K562 (cell line): ENCODE results near the gene GATA6. TPM values are rescaled to one million over a fixed set of nuclear protein-coding genes. Genes with fewer than 3 reads are reported as not detected.

Experiments
- ATAC-seq: fragments of 200-7000 bp; cut with Tn5 transposase; 3 replicates; pipeline ENCODE4 v1.9.1; 2020; ENCODE audit warnings: moderate library complexity
- BruUV-seq: library from RNA; stranded (reverse); fragments of 400-500 nt; replicated peaks from 2 replicates; lab custom pipeline; 2021; lab: Mats Ljungman, UMichigan
- CTCF ChIA-PET: fragments of 300-600 bp; formaldehyde crosslinking; extraction: SDS; loops from one replicate; lab custom pipeline; 2021; ENCODE audit warnings: low intra/inter-chr PET ratio; lab: Yijun Ruan, JAX
- POLR2A ChIA-PET: fragments of 300-600, 350-650 bp; sonication (Branson Sonifier 250); formaldehyde crosslinking; extraction: SDS; loops from one replicate; lab custom pipeline; 2021; ENCODE audit warnings: antibody characterized with exemption, inconsistent platforms; lab: Yijun Ruan, JAX
- DNase-seq, 4 experiments: peaks; one replicate each; pipeline versions ENCODE4 v3.0.0 to v3.0.0-alpha.2; 2011 to 2018; ENCODE audit warnings: low spot score in 3 of 4, mixed read lengths in 3 of 4; ENCODE audit errors: extremely low read depth in 1 of 4
- FAIRE-seq: peaks from 2 replicates; lab custom pipeline; 2011; peaks lifted over from hg19 to GRCh38; lab: Jason Lieb, UNC
- H2AFZ ChIP-seq: 2 replicates; pipeline ENCODE4 v1.6.0; 2011; ENCODE audit warnings: low read depth, low read length, control low read depth, inconsistent platforms
- H3K27ac ChIP-seq: fragments of 200-600 bp; 3 replicates; pipeline ENCODE4 v1.8.0; 2011; ENCODE audit warnings: low read depth, mild to moderate bottlenecking, control low read depth, inconsistent platforms, low read length, moderate library complexity, mixed read lengths; ENCODE audit errors: extremely low read depth
- H3K27me3 ChIP-seq, 2 experiments: fragments of 300-600 bp in 1 of 2; 2 replicates in 1 of 2; 3 replicates in 1 of 2; pipeline versions ENCODE4 v1.6.0 to v1.8.0; 2011; ENCODE audit warnings: inconsistent platforms in 2 of 2, low read length in 2 of 2, mild to moderate bottlenecking in 1 of 2, mixed read lengths in 1 of 2, moderate library complexity in 1 of 2; ENCODE audit not compliant: control insufficient read depth in 2 of 2, insufficient read depth in 2 of 2
- H3K36me3 ChIP-seq: fragments of 300-600 bp; 3 replicates; pipeline ENCODE4 v1.8.0; 2011; ENCODE audit warnings: mild to moderate bottlenecking, low read length, inconsistent platforms; ENCODE audit not compliant: control insufficient read depth, insufficient read depth
- H3K4me1 ChIP-seq, 2 experiments: fragments of 200-600 bp in 1 of 2; replicated peaks in 1 of 2; 2 replicates in 1 of 2; 3 replicates in 1 of 2; pipeline versions ENCODE4 v1.5.1 to v1.8.0; 2011; ENCODE audit warnings: inconsistent platforms in 2 of 2, low read length in 2 of 2, mild to moderate bottlenecking in 1 of 2, mixed read lengths in 1 of 2, moderate library complexity in 1 of 2; ENCODE audit not compliant: control insufficient read depth in 2 of 2, insufficient read depth in 2 of 2
- H3K4me2 ChIP-seq: 2 replicates; pipeline ENCODE4 v1.6.1; 2011; ENCODE audit warnings: low read length, control low read depth, inconsistent platforms, mixed read lengths; ENCODE audit not compliant: insufficient read depth
- H3K4me3 ChIP-seq: fragments of 200-600 bp; sonication (generic), shearing (Covaris generic); 2 replicates; pipeline ENCODE4 v1.5.1; 2016; ENCODE audit warnings: control low read depth, inconsistent platforms
- H3K79me2 ChIP-seq: fragments of 200-600 bp; 3 replicates; pipeline ENCODE4 v1.8.0; 2011; ENCODE audit warnings: low read length, inconsistent platforms; ENCODE audit not compliant: control insufficient read depth, insufficient read depth
- H3K9ac ChIP-seq, 2 experiments: 2 replicates each; pipeline versions ENCODE4 v1.6.0 to v1.6.1; 2011; ENCODE audit warnings: low read depth in 2 of 2, low read length in 2 of 2, control low read depth in 1 of 2, inconsistent platforms in 1 of 2, mild to moderate bottlenecking in 1 of 2, mixed read lengths in 1 of 2; ENCODE audit not compliant: insufficient read depth in 1 of 2
- H3K9me1 ChIP-seq: one replicate; pipeline ENCODE4 v1.6.0; 2011; ENCODE audit warnings: inconsistent platforms, mild to moderate bottlenecking, low read length, moderate library complexity; ENCODE audit not compliant: control insufficient read depth, insufficient read depth
- H3K9me3 ChIP-seq: replicated peaks from 2 replicates; pipeline ENCODE4 v1.5.1; 2011; ENCODE audit warnings: low read depth, low read length, inconsistent platforms; ENCODE audit not compliant: control insufficient read depth, insufficient read depth
- H4K20me1 ChIP-seq: replicated peaks from 2 replicates; pipeline ENCODE4 v1.6.1; 2011; ENCODE audit warnings: low read length, inconsistent platforms, mixed read lengths; ENCODE audit not compliant: control insufficient read depth, insufficient read depth
- DLX4 ChIP-seq: fragments of 250-450 bp; sonication (Bioruptor Pico); IDR thresholded peaks from 2 replicates; pipeline ENCODE4 v1.6.1; 2021; ENCODE audit warnings: mild to moderate bottlenecking
- FOS ChIP-seq: IDR thresholded peaks from 3 replicates; pipeline ENCODE4 v1.6.1; 2011; ENCODE audit not compliant: insufficient read length; ENCODE audit errors: extremely low read depth
- FOXA1 ChIP-seq: fragments of 450-650 bp; IDR thresholded peaks from 2 replicates; pipeline ENCODE4 v1.6.1; 2016; ENCODE audit warnings: mild to moderate bottlenecking, borderline replicate concordance
- GMEB1 ChIP-seq: fragments of 250-450 bp; sonication (Bioruptor Pico); IDR thresholded peaks from 2 replicates; pipeline ENCODE4 v1.4.0; 2020; ENCODE audit warnings: mild to moderate bottlenecking
- HDAC3 ChIP-seq: fragments of 450-650 bp; IDR thresholded peaks from 2 replicates; pipeline ENCODE4 v1.6.1; 2018; ENCODE audit warnings: borderline replicate concordance, mild to moderate bottlenecking, moderate library complexity; ENCODE audit not compliant: partially characterized antibody
- HNRNPLL ChIP-seq: fragments of 200-400 bp; formaldehyde crosslinking; IDR thresholded peaks from 2 replicates; pipeline ENCODE4 v1.6.1; 2017; ENCODE audit warnings: low read length, low read depth, mild to moderate bottlenecking; ENCODE audit not compliant: poor library complexity, severe bottlenecking
- POLR2H ChIP-seq: IDR thresholded peaks from 2 replicates; pipeline ENCODE4 v1.6.1; 2016; ENCODE audit warnings: missing genetic modification characterization, low read depth, mild to moderate bottlenecking, control low read depth, missing compliant biosample characterization, moderate library complexity
- RAD21 ChIP-seq, 2 experiments: fragments of 250-450 bp in 1 of 2; fragments of 450-650 bp in 1 of 2; sonication (Bioruptor Pico) in 1 of 2; formaldehyde crosslinking in 1 of 2; IDR thresholded peaks in 1 of 2; conservative IDR thresholded peaks in 1 of 2; 2 replicates each; pipeline versions ENCODE4 v1.4.0 to v1.8.0; 2020 to 2022; ENCODE audit warnings: mild to moderate bottlenecking in 2 of 2, moderate library complexity in 1 of 2
- SMAD3 ChIP-seq: fragments of 450-650 bp; formaldehyde crosslinking; conservative IDR thresholded peaks from 2 replicates; pipeline ENCODE4 v1.4.0; 2020; ENCODE audit warnings: mild to moderate bottlenecking
- TAF9B ChIP-seq: fragments of 450-650 bp; IDR thresholded peaks from 2 replicates; pipeline ENCODE4 v1.6.1; 2018; ENCODE audit warnings: mild to moderate bottlenecking; ENCODE audit not compliant: partially characterized antibody
- WGBS: fragments of 100-300 bp; shearing (Covaris generic); methylation state at CpG from one replicate; pipeline ENCODE4 v1.1.6; 2016; ENCODE audit warnings: low coverage, mixed read lengths; ENCODE audit not compliant: insufficient coverage; ENCODE audit errors: missing lambda C conversion rate; 5-methylcytosine and 5-hydroxymethylcytosine counted together
- in situ Hi-C: fragments of 300-500 bp; cut with MboI; formaldehyde crosslinking; loops from 4 replicates; pipeline ENCODE4 v1.15.0; 2018; ENCODE audit warnings: inconsistent platforms, mixed read lengths
- intact Hi-C: fragments of 100-400 bp; cut with micrococcal nuclease; formaldehyde crosslinking; loops from 2 replicates; pipeline ENCODE4 v1.14.2; 2022
- polyA plus RNA-seq, 8 experiments: library from polyadenylated mRNA; depleted of rRNA in 4 of 8; stranded (reverse) in 5 of 8; unstranded in 3 of 8; fragments of >200 nt; fragmentation: Nextera tagmentation in 2 of 8; fragmentation: Illumina TruSeq in 1 of 8; extraction: Ambion mirVana in 2 of 8; extraction: Trizol in 1 of 8; gene quantifications; 2 replicates each; pipeline versions ENCODE4 v1.2.1 to v1.2.3, GENCODE V29; 2011 to 2014; ENCODE audit warnings: inconsistent platforms in 1 of 8, missing spikeins in 1 of 8
- total RNA-seq, 7 experiments: library from RNA; depleted of rRNA in 6 of 7; stranded (reverse); fragments of >200 nt in 6 of 7; fragmentation: Illumina TruSeq in 2 of 7; extraction: Trizol in 2 of 7; gene quantifications; 2 replicates each; pipeline versions ENCODE4 v1.2.1 to v1.2.3, GENCODE V29; 2011 to 2021; ENCODE audit warnings: low replicate concordance in 1 of 7

Gene GATA6
- total and polyA plus RNA-seq, 9 of the 15 experiments (the other 6 are each of a cell fraction or from before 2014, with no cell fraction given): 0.01 to 0.24 (median 0.16) TPM; not detected in 5

- no peak overlapping the region for H3K27ac ChIP-seq
- no peak overlapping the region for H3K9ac ChIP-seq
- no peak for FAIRE-seq
- ATAC-seq: no peak
- peaks cover 39 to 43% of the 10 kb centered on the region in 2 experiments for H3K27me3 ChIP-seq
- H3K36me3 ChIP-seq: no peaks in the 10 kb centered on the region
- no peaks in the 10 kb centered on the region for H3K79me2 ChIP-seq
- ChIA-PET POLR2A (interaction anchor here (0.9 to 1.0 kb wide), 2 partner anchors 10 to 14 kb away, joined by 3 to 4 read pairs; no protein-coding TSS in a partner anchor), CTCF (no interaction called here)
- no TSS peak for BruUV-seq
- DNase-seq: no peak
- no peak overlapping the region for H2AFZ ChIP-seq
- no peak overlapping the region for H3K4me3 ChIP-seq
- intact Hi-C loops: no loop called here
- H3K9me1 ChIP-seq: no peaks in the 10 kb centered on the region
- 0% methylated on average over 3 of the region's 3 CpGs for WGBS
- H3K4me2 ChIP-seq: no peak overlapping the region
- no peaks in the 10 kb centered on the region for H3K9me3 ChIP-seq
- H4K20me1 ChIP-seq: peaks cover 3% of the 10 kb centered on the region; the same call in 1 of the 2 replicates
- in situ Hi-C loops: no loop called here
- no peaks in the 10 kb centered on the region for H3K4me1 ChIP-seq
- no peak for TF ChIP-seq POLR2H (tag)
- TF ChIP-seq DLX4 (CRISPR knock-in tag): no peak
- TF ChIP-seq FOS: no peak
- TF ChIP-seq GMEB1: no peak
- no peak for TF ChIP-seq TAF9B
- no peak for TF ChIP-seq HDAC3
- TF ChIP-seq SMAD3 (CRISPR knock-in tag): no peak
- TF ChIP-seq RAD21 (CRISPR knock-in tag; conservative IDR thresholded peaks at IDR 0.05 in 1 of 2, IDR thresholded peaks at IDR 0.05 in 1 of 2): no peak
- no peak for TF ChIP-seq HNRNPLL
- no peak for TF ChIP-seq FOXA1
These were observed 74.1 kb downstream of the GATA6 start for GRCh38 chr18:22243513-22243912.
